Measurements from ENCODE around the gene MSH5.

DNA sequence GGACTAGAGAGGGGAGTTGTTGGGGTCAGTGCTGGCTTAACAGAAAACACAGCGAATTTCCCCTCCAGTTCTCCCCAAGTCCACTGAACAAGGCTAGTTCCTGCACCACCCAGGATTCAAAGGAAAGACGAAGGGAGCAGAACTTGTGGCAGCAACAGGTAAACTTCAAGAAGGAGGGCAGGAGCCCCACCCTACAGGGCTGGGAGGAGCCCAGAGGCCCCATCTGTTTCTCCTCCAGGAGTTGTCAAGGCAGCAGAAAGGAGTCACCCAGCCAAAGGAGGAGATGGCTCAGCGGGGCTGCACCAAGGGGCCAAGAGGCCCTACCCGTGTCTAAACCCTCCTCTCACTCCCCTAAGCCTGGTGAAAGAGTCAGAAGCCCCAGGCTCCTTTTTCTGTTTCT, 24.4 kb downstream of the MSH5 start:
- TF ChIP-seq, protein P1, sequence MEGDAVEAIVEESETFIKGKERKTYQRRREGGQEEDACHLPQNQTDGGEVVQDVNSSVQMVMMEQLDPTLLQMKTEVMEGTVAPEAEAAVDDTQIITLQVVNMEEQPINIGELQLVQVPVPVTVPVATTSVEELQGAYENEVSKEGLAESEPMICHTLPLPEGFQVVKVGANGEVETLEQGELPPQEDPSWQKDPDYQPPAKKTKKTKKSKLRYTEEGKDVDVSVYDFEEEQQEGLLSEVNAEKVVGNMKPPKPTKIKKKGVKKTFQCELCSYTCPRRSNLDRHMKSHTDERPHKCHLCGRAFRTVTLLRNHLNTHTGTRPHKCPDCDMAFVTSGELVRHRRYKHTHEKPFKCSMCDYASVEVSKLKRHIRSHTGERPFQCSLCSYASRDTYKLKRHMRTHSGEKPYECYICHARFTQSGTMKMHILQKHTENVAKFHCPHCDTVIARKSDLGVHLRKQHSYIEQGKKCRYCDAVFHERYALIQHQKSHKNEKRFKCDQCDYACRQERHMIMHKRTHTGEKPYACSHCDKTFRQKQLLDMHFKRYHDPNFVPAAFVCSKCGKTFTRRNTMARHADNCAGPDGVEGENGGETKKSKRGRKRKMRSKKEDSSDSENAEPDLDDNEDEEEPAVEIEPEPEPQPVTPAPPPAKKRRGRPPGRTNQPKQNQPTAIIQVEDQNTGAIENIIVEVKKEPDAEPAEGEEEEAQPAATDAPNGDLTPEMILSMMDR (IDR thresholded peaks at IDR 0.05) = no peak
- TF ChIP-seq POLR2A (IDR thresholded peaks at IDR 0.05) = no peak
